ENCODE results near the gene ERCC8.
A peak's percentile ranks its signal among the peaks of the same experiment; 100 is the strongest.
"Not testable (repeated sequence)": the region's sequence is repeated elsewhere in the genome, so short reads cannot be mapped to it uniquely, and the experiment has no call there.

The ERCC8 gene

GRCh38 chr5:60916646-60917045 is 28.2 kb downstream of the ERCC8 start:
- peak; percentile 48 for DNase-seq (ENCODE audit: low read depth)

- no peak for DNase-seq (ENCODE audit: low read depth)
Measured at GRCh38 chr5:60903356-60903755, 41.5 kb downstream of the ERCC8 start.

GRCh38 chr5:60896991-60897390 is 47.9 kb downstream of the ERCC8 start:
- no peak for DNase-seq (ENCODE audit: low read depth)

GRCh38 chr5:60893521-60893920 is 51.3 kb downstream of the ERCC8 start:
- no peak for DNase-seq (ENCODE audit: low read depth)

GRCh38 chr5:60891667-60892066 is 53.2 kb downstream of the ERCC8 start:
- DNase-seq (ENCODE audit: low read depth) = no peak

GRCh38 chr5:60888359-60889061 is 56.4 kb downstream of the ERCC8 start:
- DNase-seq (ENCODE audit: low read depth) = no peak

GRCh38 chr5:60887746-60888145 is 57.1 kb downstream of the ERCC8 start:
- DNase-seq (ENCODE audit: low read depth) = no peak

- no peak for DNase-seq (ENCODE audit: low read depth)
Measured at GRCh38 chr5:60887096-60887495, 57.8 kb downstream of the ERCC8 start.

- no peak for DNase-seq (ENCODE audit: low read depth)
Measured at GRCh38 chr5:60886158-60886557, 58.7 kb downstream of the ERCC8 start.

- peak; percentile 20 for DNase-seq (ENCODE audit: low read depth)
Measured at GRCh38 chr5:60883229-60883628, 61.6 kb downstream of the ERCC8 start.

- DNase-seq (ENCODE audit: low read depth) = no peak
Measured at GRCh38 chr5:60872892-60873291, 72.0 kb downstream of the ERCC8 start.

- no peak for DNase-seq (ENCODE audit: low read depth)
Measured at GRCh38 chr5:60870857-60871256, 74.0 kb downstream of the ERCC8 start.

GRCh38 chr5:60860572-60860971 is 84.3 kb downstream of the ERCC8 start:
- DNase-seq (ENCODE audit: low read depth) = not testable (repeated sequence)

GRCh38 chr5:60856066-60856465 is 88.8 kb downstream of the ERCC8 start:
- DNase-seq (ENCODE audit: low read depth) = peak; percentile 79

GRCh38 chr5:60852940-60853339 is 91.9 kb downstream of the ERCC8 start:
- no peak for DNase-seq (ENCODE audit: low read depth)

- no peak for DNase-seq (ENCODE audit: low read depth)
Measured at GRCh38 chr5:60852317-60852716, 92.6 kb downstream of the ERCC8 start.

- DNase-seq (ENCODE audit: low read depth) = no peak
Measured at GRCh38 chr5:60851626-60852025, 93.2 kb downstream of the ERCC8 start.

GRCh38 chr5:60846298-60846697 is 98.6 kb downstream of the ERCC8 start:
- DNase-seq (ENCODE audit: low read depth) = no peak

- DNase-seq (ENCODE audit: low read depth) = peak; percentile 35
Measured at GRCh38 chr5:60843936-60844905, 100.6 kb downstream of the ERCC8 start, which contains the start of gene ELOVL7. TSS of gene ELOVL7 (minus strand) at chr5:60844269. CDS start at chr5:60787397, 56,872 bp downstream.

- peak; percentile 13 for DNase-seq (ENCODE audit: low read depth)
Measured at GRCh38 chr5:60843386-60843935, 101.4 kb downstream of the ERCC8 start.

GRCh38 chr5:60842871-60843385 is 101.9 kb downstream of the ERCC8 start:
- DNase-seq (ENCODE audit: low read depth) = peak; percentile 8

GRCh38 chr5:60841361-60841760 is 103.5 kb downstream of the ERCC8 start:
- no peak for DNase-seq (ENCODE audit: low read depth)

All from iris pigment epithelial cell (primary cell).